Liver (tissue), 3 donors: Measurements from ENCODE around the gene RBM46.

Source experiments
- ATF3 ChIP-seq: IDR thresholded peaks from 2 replicates; pipeline ENCODE4 v1.6.1; 2016; ENCODE audit warnings: antibody characterized with exemption
- CTCF ChIP-seq: fragments of 150-350 bp; IDR thresholded peaks from 2 replicates; pipeline ENCODE4 v1.5.1; 2017; ENCODE audit warnings: improper control_type of control experiment, low read depth, low read length; ENCODE audit not compliant: missing input control
- GABPA ChIP-seq, 2 donors: IDR thresholded peaks in 1 of 2; conservative IDR thresholded peaks in 1 of 2; 2 replicates each; pipeline ENCODE4 v1.6.1; 2016; ENCODE audit warnings: antibody characterized with exemption in 2 of 2, mild to moderate bottlenecking in 1 of 2, moderate library complexity in 1 of 2
- JUND ChIP-seq, 2 donors: IDR thresholded peaks; 2 replicates each; pipeline ENCODE4 v1.6.1; 2016; ENCODE audit warnings: antibody characterized with exemption in 2 of 2
- RAD21 ChIP-seq, 2 donors: IDR thresholded peaks; 2 replicates each; pipeline ENCODE4 v1.6.1; 2016; ENCODE audit warnings: antibody characterized with exemption in 2 of 2, mild to moderate bottlenecking in 2 of 2
- SP1 ChIP-seq: IDR thresholded peaks from 2 replicates; pipeline ENCODE4 v1.6.1; 2018; ENCODE audit warnings: antibody characterized with exemption, mild to moderate bottlenecking
- YY1 ChIP-seq: IDR thresholded peaks from 2 replicates; pipeline ENCODE4 v1.6.1; 2016; ENCODE audit warnings: antibody characterized with exemption, mild to moderate bottlenecking
- ZBTB33 ChIP-seq: IDR thresholded peaks from 2 replicates; pipeline ENCODE4 v1.6.1; 2016; ENCODE audit warnings: antibody characterized with exemption
- TF ChIP-seq, protein P1 (sequence below): IDR thresholded peaks from 2 replicates; pipeline ENCODE4 v1.6.1; 2016; ENCODE audit warnings: antibody characterized with exemption
- TF ChIP-seq, protein P2 (sequence below): IDR thresholded peaks from 2 replicates; pipeline ENCODE4 v1.6.1; 2016; ENCODE audit warnings: antibody characterized with exemption, mild to moderate bottlenecking
- donor health status: healthy.
- donor health status: healthy.

- TF ChIP-seq CTCF (no peak), ATF3 (no peak), JUND (IDR thresholded peaks at IDR 0.05) (no peak), SP1 (no peak), ZBTB33 (no peak), GABPA (IDR thresholded peaks at IDR 0.05 in 1 of 2, conservative IDR thresholded peaks at IDR 0.05 in 1 of 2) (no peak), RAD21 (IDR thresholded peaks at IDR 0.05) (no peak), YY1 (no peak)
- TF ChIP-seq, protein P1, sequence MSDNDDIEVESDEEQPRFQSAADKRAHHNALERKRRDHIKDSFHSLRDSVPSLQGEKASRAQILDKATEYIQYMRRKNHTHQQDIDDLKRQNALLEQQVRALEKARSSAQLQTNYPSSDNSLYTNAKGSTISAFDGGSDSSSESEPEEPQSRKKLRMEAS, result no peak
- TF ChIP-seq, protein P2, sequence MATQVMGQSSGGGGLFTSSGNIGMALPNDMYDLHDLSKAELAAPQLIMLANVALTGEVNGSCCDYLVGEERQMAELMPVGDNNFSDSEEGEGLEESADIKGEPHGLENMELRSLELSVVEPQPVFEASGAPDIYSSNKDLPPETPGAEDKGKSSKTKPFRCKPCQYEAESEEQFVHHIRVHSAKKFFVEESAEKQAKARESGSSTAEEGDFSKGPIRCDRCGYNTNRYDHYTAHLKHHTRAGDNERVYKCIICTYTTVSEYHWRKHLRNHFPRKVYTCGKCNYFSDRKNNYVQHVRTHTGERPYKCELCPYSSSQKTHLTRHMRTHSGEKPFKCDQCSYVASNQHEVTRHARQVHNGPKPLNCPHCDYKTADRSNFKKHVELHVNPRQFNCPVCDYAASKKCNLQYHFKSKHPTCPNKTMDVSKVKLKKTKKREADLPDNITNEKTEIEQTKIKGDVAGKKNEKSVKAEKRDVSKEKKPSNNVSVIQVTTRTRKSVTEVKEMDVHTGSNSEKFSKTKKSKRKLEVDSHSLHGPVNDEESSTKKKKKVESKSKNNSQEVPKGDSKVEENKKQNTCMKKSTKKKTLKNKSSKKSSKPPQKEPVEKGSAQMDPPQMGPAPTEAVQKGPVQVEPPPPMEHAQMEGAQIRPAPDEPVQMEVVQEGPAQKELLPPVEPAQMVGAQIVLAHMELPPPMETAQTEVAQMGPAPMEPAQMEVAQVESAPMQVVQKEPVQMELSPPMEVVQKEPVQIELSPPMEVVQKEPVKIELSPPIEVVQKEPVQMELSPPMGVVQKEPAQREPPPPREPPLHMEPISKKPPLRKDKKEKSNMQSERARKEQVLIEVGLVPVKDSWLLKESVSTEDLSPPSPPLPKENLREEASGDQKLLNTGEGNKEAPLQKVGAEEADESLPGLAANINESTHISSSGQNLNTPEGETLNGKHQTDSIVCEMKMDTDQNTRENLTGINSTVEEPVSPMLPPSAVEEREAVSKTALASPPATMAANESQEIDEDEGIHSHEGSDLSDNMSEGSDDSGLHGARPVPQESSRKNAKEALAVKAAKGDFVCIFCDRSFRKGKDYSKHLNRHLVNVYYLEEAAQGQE, result no peak
Observed at GRCh38 chr4:154838155-154838554, 57.1 kb downstream of the RBM46 start.
